Measurements from ENCODE around the gene ADAM23.

Gene ADAM23

GRCh38 chr2:206462240-206462854, 19.0 kb downstream of the ADAM23 start:
- no peak overlapping the region for H3K27ac ChIP-seq (ENCODE audit: low read length)
- no peak for ATAC-seq (ENCODE audit: insufficient read depth, low read depth)

GRCh38 chr2:206463685-206464084, 20.4 kb downstream of the ADAM23 start:
- H3K27me3 ChIP-seq (ENCODE audit: insufficient read depth, low read length, poor library complexity): no peaks in the 10 kb centered on the region
- H3K4me3 ChIP-seq (ENCODE audit: low read depth in 1 of 2, low read length in 2 of 2): no peak overlapping the region
- no peaks in the 10 kb centered on the region for H3K36me3 ChIP-seq (ENCODE audit: insufficient read depth, low read length)
- no peaks in the 10 kb centered on the region for H3K9me3 ChIP-seq (ENCODE audit: insufficient read depth, low read length, severe bottlenecking)
- no peak overlapping the region for H3K27ac ChIP-seq (ENCODE audit: low read length)
- ATAC-seq (ENCODE audit: insufficient read depth, low read depth): no peak
- H3K9ac ChIP-seq (ENCODE audit: low read depth, low read length): no peak overlapping the region
- TF ChIP-seq EZH2 (IDR thresholded peaks at IDR 0.05; ENCODE audit: borderline replicate concordance, low read depth, low read length, severe bottlenecking) (no peak), CTCF (IDR thresholded peaks at IDR 0.05; ENCODE audit: borderline replicate concordance, extremely low read depth, low read length, poor library complexity, severe bottlenecking) (no peak)
- H3K79me2 ChIP-seq (ENCODE audit: insufficient read depth, low read length): no peaks in the 10 kb centered on the region
- no peak overlapping the region for H3K4me2 ChIP-seq (ENCODE audit: insufficient read depth, low read length)
- DNase-seq: no peak
- H3K4me1 ChIP-seq (ENCODE audit: insufficient read depth, low read length): no peaks in the 10 kb centered on the region
- no peaks in the 10 kb centered on the region for H4K20me1 ChIP-seq (ENCODE audit: insufficient read depth, low read length)
- H2AFZ ChIP-seq (ENCODE audit: low read depth, low read length): no peak overlapping the region

More at GRCh38 chr2:206462240-206462854, 19.0 kb downstream of the ADAM23 start:
- no peak overlapping the region for H3K9ac ChIP-seq (ENCODE audit: low read depth, low read length)
- DNase-seq: no peak
- TF ChIP-seq CTCF (IDR thresholded peaks at IDR 0.05; ENCODE audit: borderline replicate concordance, extremely low read depth, low read length, poor library complexity, severe bottlenecking) (no peak), EZH2 (IDR thresholded peaks at IDR 0.05; ENCODE audit: borderline replicate concordance, low read depth, low read length, severe bottlenecking) (no peak)
- no peaks in the 10 kb centered on the region for H3K9me3 ChIP-seq (ENCODE audit: insufficient read depth, low read length, severe bottlenecking)
- no peaks in the 10 kb centered on the region for H4K20me1 ChIP-seq (ENCODE audit: insufficient read depth, low read length)
- H3K27me3 ChIP-seq (ENCODE audit: insufficient read depth, low read length, poor library complexity): no peaks in the 10 kb centered on the region
- no peak overlapping the region for H3K4me3 ChIP-seq (ENCODE audit: low read depth in 1 of 2, low read length in 2 of 2)
- no peaks in the 10 kb centered on the region for H3K4me1 ChIP-seq (ENCODE audit: insufficient read depth, low read length)
- no peak overlapping the region for H2AFZ ChIP-seq (ENCODE audit: low read depth, low read length)
- no peaks in the 10 kb centered on the region for H3K36me3 ChIP-seq (ENCODE audit: insufficient read depth, low read length)
- H3K4me2 ChIP-seq (ENCODE audit: insufficient read depth, low read length): no peak overlapping the region
- H3K79me2 ChIP-seq (ENCODE audit: insufficient read depth, low read length): no peaks in the 10 kb centered on the region

- H3K27ac ChIP-seq (ENCODE audit: low read length): no peak overlapping the region
- H3K4me3 ChIP-seq (ENCODE audit: low read depth in 1 of 2, low read length in 2 of 2): no peak overlapping the region
- H3K79me2 ChIP-seq (ENCODE audit: insufficient read depth, low read length): no peaks in the 10 kb centered on the region
- TF ChIP-seq EZH2 (IDR thresholded peaks at IDR 0.05; ENCODE audit: borderline replicate concordance, low read depth, low read length, severe bottlenecking) (no peak), CTCF (IDR thresholded peaks at IDR 0.05; ENCODE audit: borderline replicate concordance, extremely low read depth, low read length, poor library complexity, severe bottlenecking) (no peak)
- no peaks in the 10 kb centered on the region for H3K9me3 ChIP-seq (ENCODE audit: insufficient read depth, low read length, severe bottlenecking)
- H3K9ac ChIP-seq (ENCODE audit: low read depth, low read length): no peak overlapping the region
- no peak overlapping the region for H3K4me2 ChIP-seq (ENCODE audit: insufficient read depth, low read length)
- no peaks in the 10 kb centered on the region for H3K27me3 ChIP-seq (ENCODE audit: insufficient read depth, low read length, poor library complexity)
- H2AFZ ChIP-seq (ENCODE audit: low read depth, low read length): no peak overlapping the region
- DNase-seq (no peak), ATAC-seq (ENCODE audit: insufficient read depth, low read depth) (no peak)
- no peaks in the 10 kb centered on the region for H3K4me1 ChIP-seq (ENCODE audit: insufficient read depth, low read length)
- H3K36me3 ChIP-seq (ENCODE audit: insufficient read depth, low read length): no peaks in the 10 kb centered on the region
- no peaks in the 10 kb centered on the region for H4K20me1 ChIP-seq (ENCODE audit: insufficient read depth, low read length)
Measured at GRCh38 chr2:206464597-206464996, 21.3 kb downstream of the ADAM23 start.

All from DND-41 (cell line).